ENCODE results near the gene ZC3H7B. TPM values are rescaled to one million over a fixed set of nuclear protein-coding genes. Genes with fewer than 3 reads are reported as not detected.
A peak's percentile ranks its signal among the peaks of the same experiment; 100 is the strongest.

The ZC3H7B gene
- polyA plus RNA-seq, 2 donors: 13.9 to 23.1 TPM

- Histone ChIP-seq H3K36me3 (ENCODE audit: control insufficient read depth in 2 of 2, insufficient read depth in 2 of 2, low read length in 1 of 2) (no peaks in the 10 kb centered on the region), H3K27ac (ENCODE audit: low read depth in 2 of 2, low read length in 1 of 2) (peak overlapping the region; percentile 66 to 77), H3K27me3 (ENCODE audit: control insufficient read depth in 1 of 2, insufficient read depth in 2 of 2, low read length in 2 of 2) (no peaks in the 10 kb centered on the region), H3K4me3 (ENCODE audit: low read depth in 1 of 2, low read length in 2 of 2) (peak overlapping the region; percentile 66 to 85), H3K4me1 (ENCODE audit: control insufficient read depth in 2 of 2, insufficient read depth in 2 of 2, low read length in 1 of 2) (peaks cover 0 to 2% of the 10 kb centered on the region in 2 donors), H3K9me3 (ENCODE audit: control insufficient read depth in 2 of 2, insufficient read depth in 1 of 2, low read depth in 1 of 2, low read length in 1 of 2) (no peaks in the 10 kb centered on the region)
- 30 to 34% methylated on average over 7 of the region's 7 CpGs for WGBS, 2 donors
Measured at GRCh38 chr22:41300661-41301060, 664 bp upstream of the ZC3H7B start.

- H3K27me3 ChIP-seq (ENCODE audit: control insufficient read depth in 1 of 2, insufficient read depth in 2 of 2, low read length in 2 of 2): no peaks in the 10 kb centered on the region
- peaks cover 0 to 2% of the 10 kb centered on the region in 2 donors for H3K4me1 ChIP-seq (ENCODE audit: control insufficient read depth in 2 of 2, insufficient read depth in 2 of 2, low read length in 1 of 2)
- no peaks in the 10 kb centered on the region for H3K36me3 ChIP-seq (ENCODE audit: control insufficient read depth in 2 of 2, insufficient read depth in 2 of 2, low read length in 1 of 2)
- no peaks in the 10 kb centered on the region for H3K9me3 ChIP-seq (ENCODE audit: control insufficient read depth in 2 of 2, insufficient read depth in 1 of 2, low read depth in 1 of 2, low read length in 1 of 2)
- H3K4me3 ChIP-seq (ENCODE audit: low read depth in 1 of 2, low read length in 2 of 2): peak overlapping the region; percentile 66 to 85
- peak overlapping the region; percentile 66 to 77 for H3K27ac ChIP-seq (ENCODE audit: low read depth in 2 of 2, low read length in 1 of 2)
- WGBS, 2 donors: 0 to 1% methylated on average over 37 to 60 of the region's 60 CpGs
Measured at GRCh38 chr22:41302021-41302767, 869 bp downstream of the ZC3H7B start.

- Histone ChIP-seq H3K4me3 (ENCODE audit: low read depth in 1 of 2, low read length in 2 of 2) (peak overlapping the region; percentile 66 to 85), H3K9me3 (ENCODE audit: control insufficient read depth in 2 of 2, insufficient read depth in 1 of 2, low read depth in 1 of 2, low read length in 1 of 2) (no peaks in the 10 kb centered on the region), H3K36me3 (ENCODE audit: control insufficient read depth in 2 of 2, insufficient read depth in 2 of 2, low read length in 1 of 2) (no peaks in the 10 kb centered on the region), H3K27me3 (ENCODE audit: control insufficient read depth in 1 of 2, insufficient read depth in 2 of 2, low read length in 2 of 2) (no peaks in the 10 kb centered on the region), H3K27ac (ENCODE audit: low read depth in 2 of 2, low read length in 1 of 2) (peak overlapping the region; percentile 30 to 77), H3K4me1 (ENCODE audit: control insufficient read depth in 2 of 2, insufficient read depth in 2 of 2, low read length in 1 of 2) (peaks cover 0 to 2% of the 10 kb centered on the region in 2 donors)
- 5 to 10% methylated on average over 5 of the region's 5 CpGs for WGBS, 2 donors
Measured at GRCh38 chr22:41302811-41303210, 1.5 kb downstream of the ZC3H7B start.

GRCh38 chr22:41305646-41306045 is 4.3 kb downstream of the ZC3H7B start:
- H3K27me3 ChIP-seq (ENCODE audit: control insufficient read depth in 1 of 2, insufficient read depth in 2 of 2, low read length in 2 of 2): no peaks in the 10 kb centered on the region
- H3K27ac ChIP-seq (ENCODE audit: low read depth in 2 of 2, low read length in 1 of 2): peak overlapping the region in 1 of 2 donors; percentile 45
- no peaks in the 10 kb centered on the region for H3K36me3 ChIP-seq (ENCODE audit: control insufficient read depth in 2 of 2, insufficient read depth in 2 of 2, low read length in 1 of 2)
- WGBS, 2 donors: 52 to 57% methylated on average over 4 of the region's 4 CpGs
- no peaks in the 10 kb centered on the region for H3K9me3 ChIP-seq (ENCODE audit: control insufficient read depth in 2 of 2, insufficient read depth in 1 of 2, low read depth in 1 of 2, low read length in 1 of 2)
- H3K4me3 ChIP-seq (ENCODE audit: low read depth in 1 of 2, low read length in 2 of 2): no peak overlapping the region
- peaks cover 0 to 2% of the 10 kb centered on the region in 2 donors for H3K4me1 ChIP-seq (ENCODE audit: control insufficient read depth in 2 of 2, insufficient read depth in 2 of 2, low read length in 1 of 2)

- no peaks in the 10 kb centered on the region for H3K36me3 ChIP-seq (ENCODE audit: control insufficient read depth in 2 of 2, insufficient read depth in 2 of 2, low read length in 1 of 2)
- 62 to 67% methylated on average over 3 of the region's 3 CpGs for WGBS, 2 donors
Measured at GRCh38 chr22:41308054-41308453, 6.7 kb downstream of the ZC3H7B start.

GRCh38 chr22:41308544-41308947 is 7.2 kb downstream of the ZC3H7B start:
- H3K9me3 ChIP-seq (ENCODE audit: control insufficient read depth in 2 of 2, insufficient read depth in 1 of 2, low read depth in 1 of 2, low read length in 1 of 2): no peaks in the 10 kb centered on the region
- H3K4me1 ChIP-seq (ENCODE audit: control insufficient read depth in 2 of 2, insufficient read depth in 2 of 2, low read length in 1 of 2): no peaks in the 10 kb centered on the region
- peak overlapping the region in 1 of 2 donors; percentile 44 for H3K27ac ChIP-seq (ENCODE audit: low read depth in 2 of 2, low read length in 1 of 2)
- H3K4me3 ChIP-seq (ENCODE audit: low read depth in 1 of 2, low read length in 2 of 2): no peak overlapping the region
- no peaks in the 10 kb centered on the region for H3K27me3 ChIP-seq (ENCODE audit: control insufficient read depth in 1 of 2, insufficient read depth in 2 of 2, low read length in 2 of 2)
- no peaks in the 10 kb centered on the region for H3K36me3 ChIP-seq (ENCODE audit: control insufficient read depth in 2 of 2, insufficient read depth in 2 of 2, low read length in 1 of 2)
- 58 to 67% methylated on average over 7 of the region's 7 CpGs for WGBS, 2 donors

More at GRCh38 chr22:41308054-41308453, 6.7 kb downstream of the ZC3H7B start:
- Histone ChIP-seq H3K27me3 (ENCODE audit: control insufficient read depth in 1 of 2, insufficient read depth in 2 of 2, low read length in 2 of 2) (no peaks in the 10 kb centered on the region), H3K27ac (ENCODE audit: low read depth in 2 of 2, low read length in 1 of 2) (peak overlapping the region in 1 of 2 donors; percentile 44), H3K4me3 (ENCODE audit: low read depth in 1 of 2, low read length in 2 of 2) (no peak overlapping the region), H3K9me3 (ENCODE audit: control insufficient read depth in 2 of 2, insufficient read depth in 1 of 2, low read depth in 1 of 2, low read length in 1 of 2) (no peaks in the 10 kb centered on the region), H3K4me1 (ENCODE audit: control insufficient read depth in 2 of 2, insufficient read depth in 2 of 2, low read length in 1 of 2) (peaks cover 0 to under 1% of the 10 kb centered on the region in 2 donors)

GRCh38 chr22:41310336-41310735 is 9.0 kb downstream of the ZC3H7B start:
- Histone ChIP-seq H3K36me3 (ENCODE audit: control insufficient read depth in 2 of 2, insufficient read depth in 2 of 2, low read length in 1 of 2) (no peaks in the 10 kb centered on the region), H3K27me3 (ENCODE audit: control insufficient read depth in 1 of 2, insufficient read depth in 2 of 2, low read length in 2 of 2) (no peaks in the 10 kb centered on the region), H3K9me3 (ENCODE audit: control insufficient read depth in 2 of 2, insufficient read depth in 1 of 2, low read depth in 1 of 2, low read length in 1 of 2) (no peaks in the 10 kb centered on the region), H3K4me1 (ENCODE audit: control insufficient read depth in 2 of 2, insufficient read depth in 2 of 2, low read length in 1 of 2) (no peaks in the 10 kb centered on the region), H3K4me3 (ENCODE audit: low read depth in 1 of 2, low read length in 2 of 2) (no peak overlapping the region), H3K27ac (ENCODE audit: low read depth in 2 of 2, low read length in 1 of 2) (no peak overlapping the region)
- WGBS, 2 donors: 81 to 83% methylated on average over 1 of the region's 1 CpG

GRCh38 chr22:41311487-41311886 is 10.2 kb downstream of the ZC3H7B start:
- Histone ChIP-seq H3K9me3 (ENCODE audit: control insufficient read depth in 2 of 2, insufficient read depth in 1 of 2, low read depth in 1 of 2, low read length in 1 of 2) (no peaks in the 10 kb centered on the region), H3K4me3 (ENCODE audit: low read depth in 1 of 2, low read length in 2 of 2) (no peak overlapping the region), H3K4me1 (ENCODE audit: control insufficient read depth in 2 of 2, insufficient read depth in 2 of 2, low read length in 1 of 2) (no peaks in the 10 kb centered on the region), H3K27ac (ENCODE audit: low read depth in 2 of 2, low read length in 1 of 2) (no peak overlapping the region), H3K36me3 (ENCODE audit: control insufficient read depth in 2 of 2, insufficient read depth in 2 of 2, low read length in 1 of 2) (no peaks in the 10 kb centered on the region), H3K27me3 (ENCODE audit: control insufficient read depth in 1 of 2, insufficient read depth in 2 of 2, low read length in 2 of 2) (no peaks in the 10 kb centered on the region)
- WGBS, 2 donors: 81 to 90% methylated on average over 5 of the region's 5 CpGs

- H3K36me3 ChIP-seq (ENCODE audit: control insufficient read depth in 2 of 2, insufficient read depth in 2 of 2, low read length in 1 of 2): no peaks in the 10 kb centered on the region
- H3K4me1 ChIP-seq (ENCODE audit: control insufficient read depth in 2 of 2, insufficient read depth in 2 of 2, low read length in 1 of 2): no peaks in the 10 kb centered on the region
- 96% methylated on average over 8 of the region's 8 CpGs for WGBS, 2 donors
- H3K4me3 ChIP-seq (ENCODE audit: low read depth in 1 of 2, low read length in 2 of 2): no peak overlapping the region
- H3K9me3 ChIP-seq (ENCODE audit: control insufficient read depth in 2 of 2, insufficient read depth in 1 of 2, low read depth in 1 of 2, low read length in 1 of 2): no peaks in the 10 kb centered on the region
- no peaks in the 10 kb centered on the region for H3K27me3 ChIP-seq (ENCODE audit: control insufficient read depth in 1 of 2, insufficient read depth in 2 of 2, low read length in 2 of 2)
- H3K27ac ChIP-seq (ENCODE audit: low read depth in 2 of 2, low read length in 1 of 2): no peak overlapping the region
Measured at GRCh38 chr22:41314821-41315220, 13.5 kb downstream of the ZC3H7B start.

GRCh38 chr22:41315586-41315985 is 14.3 kb downstream of the ZC3H7B start:
- Histone ChIP-seq H3K27ac (ENCODE audit: low read depth in 2 of 2, low read length in 1 of 2) (no peak overlapping the region), H3K36me3 (ENCODE audit: control insufficient read depth in 2 of 2, insufficient read depth in 2 of 2, low read length in 1 of 2) (no peaks in the 10 kb centered on the region), H3K4me1 (ENCODE audit: control insufficient read depth in 2 of 2, insufficient read depth in 2 of 2, low read length in 1 of 2) (peaks cover 0 to 2% of the 10 kb centered on the region in 2 donors), H3K27me3 (ENCODE audit: control insufficient read depth in 1 of 2, insufficient read depth in 2 of 2, low read length in 2 of 2) (no peaks in the 10 kb centered on the region), H3K4me3 (ENCODE audit: low read depth in 1 of 2, low read length in 2 of 2) (no peak overlapping the region), H3K9me3 (ENCODE audit: control insufficient read depth in 2 of 2, insufficient read depth in 1 of 2, low read depth in 1 of 2, low read length in 1 of 2) (no peaks in the 10 kb centered on the region)
- 78 to 93% methylated on average over 1 of the region's 1 CpG for WGBS, 2 donors

All from esophagus (tissue), 2 donors.